DMS79 treated with DMSO at 0.1 percent for 48 hours (cell line): ENCODE data around the gene AK4.
"Not testable (repeated sequence)": the region's sequence is repeated elsewhere in the genome, so short reads cannot be mapped to it uniquely, and the experiment has no call there.

Experiments
- DNase-seq: peaks from one replicate; lab custom pipeline; 2025; lab: John Stamatoyannopoulos, UW

Gene AK4

DNA sequence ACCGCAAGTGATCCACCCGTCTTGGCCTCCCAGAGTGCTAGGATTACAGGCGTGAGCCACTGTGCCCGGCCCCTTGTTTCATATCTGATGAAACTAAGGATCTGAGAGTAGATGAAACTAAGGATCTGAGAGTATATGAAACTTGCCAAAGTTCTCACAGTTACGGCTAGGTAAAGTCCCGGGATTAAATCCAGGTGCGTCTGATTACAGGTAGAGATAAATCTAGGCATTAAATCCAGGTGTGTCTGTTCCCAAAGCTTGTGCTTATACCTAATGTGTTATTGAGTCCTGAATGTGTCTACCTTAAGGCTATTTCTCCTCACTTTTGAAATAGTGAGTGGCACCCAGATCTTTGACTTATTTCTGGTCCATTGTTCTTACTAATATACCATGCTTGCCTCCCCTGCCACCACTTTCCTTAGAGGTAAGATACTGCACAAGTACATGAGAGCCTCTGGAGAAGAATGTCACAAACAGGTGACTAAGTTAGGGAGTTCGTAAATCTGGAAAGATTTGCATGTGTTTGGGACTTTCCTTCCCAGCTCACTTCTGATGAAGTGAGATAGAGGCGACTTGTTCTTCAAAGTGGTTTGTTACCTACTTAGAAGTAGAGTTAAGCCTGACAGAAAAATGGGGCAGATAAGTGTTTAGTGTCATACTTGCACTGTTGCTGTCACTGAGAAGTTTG is 66.5 kb downstream of the AK4 start:
- DNase-seq: no peak

DNA sequence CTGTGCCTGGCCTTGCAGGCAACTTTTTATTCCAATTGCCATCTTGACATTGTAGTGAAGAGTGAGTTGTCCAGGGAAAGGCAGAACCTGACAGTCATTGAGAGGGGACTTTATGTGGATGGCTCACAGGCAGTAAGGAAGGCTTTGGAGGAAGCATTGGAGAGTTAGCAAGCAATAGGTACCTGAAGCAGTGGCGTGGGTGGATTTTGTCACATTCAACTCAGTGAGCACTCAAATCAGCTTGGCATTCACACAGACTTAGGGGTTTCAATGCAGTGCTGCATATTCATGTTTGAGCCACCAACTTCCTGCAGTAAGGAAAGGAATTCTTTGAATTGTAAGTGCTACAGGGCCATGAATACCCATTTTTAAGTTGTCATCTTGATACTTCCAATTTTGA is 69.0 kb downstream of the AK4 start:
- DNase-seq: no peak

- DNase-seq: no peak
Measured at GRCh38 chr1:65221638-65222339, 73.8 kb downstream of the AK4 start.

DNA sequence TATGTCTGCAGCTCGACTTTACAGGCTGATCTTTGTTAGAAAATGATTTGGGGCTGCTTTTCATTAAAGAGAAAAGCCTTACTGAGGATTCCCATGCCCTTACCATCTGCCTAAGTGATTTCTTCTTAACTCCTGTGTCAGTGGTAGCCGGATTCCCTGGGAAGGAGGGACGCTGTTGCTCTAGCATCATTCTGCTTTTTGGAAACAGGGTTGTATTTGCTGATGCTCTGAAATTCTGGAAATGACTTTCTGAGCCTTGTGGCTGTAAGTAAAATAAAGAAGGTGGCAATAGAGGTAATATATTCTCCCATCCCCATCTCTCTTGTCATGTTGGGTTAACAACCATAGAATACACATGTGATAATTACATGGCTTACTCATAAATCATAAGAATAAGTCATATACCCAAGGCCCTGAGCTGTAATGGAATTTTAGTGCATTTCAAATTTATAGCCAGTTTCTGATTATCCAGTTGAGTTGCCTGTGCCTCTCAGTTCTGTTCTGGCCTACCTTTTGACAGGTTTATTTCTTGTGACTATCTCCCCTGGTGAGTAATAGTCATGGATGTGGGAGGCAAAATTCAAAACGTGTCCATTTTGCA is 74.4 kb downstream of the AK4 start:
- no peak for DNase-seq

- no peak for DNase-seq
Measured at GRCh38 chr1:65224681-65225091, 76.7 kb downstream of the AK4 start.

DNA sequence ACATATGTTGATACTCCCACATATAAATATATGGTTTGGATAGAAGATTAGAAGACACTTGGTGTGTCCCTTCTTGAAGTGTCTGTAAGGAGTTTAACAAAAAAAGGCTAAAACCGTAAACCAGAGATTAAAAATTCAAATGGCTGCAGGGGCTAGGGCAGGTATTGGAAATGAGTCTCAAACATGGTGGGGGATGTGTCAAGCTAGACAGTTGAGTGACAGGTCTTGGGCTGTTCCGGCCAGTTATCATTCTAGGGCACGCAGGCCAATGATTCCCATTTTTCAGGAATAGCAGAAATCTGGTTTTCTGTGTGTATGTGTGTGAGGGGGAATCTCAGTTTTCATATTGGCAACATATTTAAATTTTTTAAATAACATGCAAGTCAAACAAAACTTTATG is 77.2 kb downstream of the AK4 start:
- no peak for DNase-seq

DNA sequence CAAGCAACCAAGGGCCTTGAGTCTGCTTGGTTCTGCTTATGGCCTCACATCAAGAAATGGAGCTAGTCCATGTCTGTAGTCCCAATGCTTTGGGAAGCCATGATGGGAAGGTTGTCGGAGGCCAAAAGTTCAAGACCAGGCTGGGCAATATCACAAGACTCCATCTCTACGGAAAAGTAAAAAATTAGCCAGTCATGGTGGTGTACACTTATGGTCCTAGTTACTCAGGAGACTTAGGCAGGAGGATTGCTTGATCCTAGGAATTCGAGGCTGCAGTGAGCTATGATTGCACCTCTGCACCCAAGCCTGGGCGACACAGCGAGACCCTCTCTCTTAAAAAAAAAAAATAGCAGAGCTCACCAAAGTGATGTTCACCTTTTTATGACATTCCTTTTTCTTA is 81.2 kb downstream of the AK4 start:
- DNase-seq: no peak

- no peak for DNase-seq
Measured at GRCh38 chr1:65229754-65230339, 81.8 kb downstream of the AK4 start.

GRCh38 chr1:65230731-65231481 is 82.9 kb downstream of the AK4 start:
- DNase-seq: no peak

DNA sequence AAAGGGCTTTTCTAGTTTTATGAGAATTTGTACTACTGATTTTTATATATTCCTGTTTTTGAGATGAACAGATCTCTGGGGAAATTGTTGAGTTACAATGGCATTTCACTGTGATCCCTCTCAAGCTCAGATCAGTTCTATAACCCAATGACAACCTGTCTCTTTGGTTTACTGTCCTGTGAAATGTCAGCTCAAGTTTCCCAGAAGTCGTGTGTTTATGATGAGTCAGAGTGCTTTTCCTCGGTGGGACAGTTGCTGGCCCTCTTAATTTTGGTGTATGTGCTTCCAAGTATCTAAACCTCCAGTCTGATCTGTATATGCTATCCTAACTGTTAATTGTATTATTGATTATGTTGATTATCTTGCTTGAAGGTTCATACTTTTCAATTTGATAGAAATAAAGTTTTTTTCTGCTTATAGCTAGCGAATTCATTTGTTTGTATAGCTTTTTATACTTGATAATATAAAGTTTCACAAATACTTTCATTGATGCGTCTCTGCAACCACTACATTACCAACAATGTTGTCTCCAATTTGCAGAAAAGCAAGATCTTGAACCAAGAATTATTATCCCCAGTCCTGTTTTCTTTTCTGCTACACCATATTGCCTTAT is 83.8 kb downstream of the AK4 start:
- no peak for DNase-seq

GRCh38 chr1:65232461-65232990 is 84.5 kb downstream of the AK4 start:
- no peak for DNase-seq

DNA sequence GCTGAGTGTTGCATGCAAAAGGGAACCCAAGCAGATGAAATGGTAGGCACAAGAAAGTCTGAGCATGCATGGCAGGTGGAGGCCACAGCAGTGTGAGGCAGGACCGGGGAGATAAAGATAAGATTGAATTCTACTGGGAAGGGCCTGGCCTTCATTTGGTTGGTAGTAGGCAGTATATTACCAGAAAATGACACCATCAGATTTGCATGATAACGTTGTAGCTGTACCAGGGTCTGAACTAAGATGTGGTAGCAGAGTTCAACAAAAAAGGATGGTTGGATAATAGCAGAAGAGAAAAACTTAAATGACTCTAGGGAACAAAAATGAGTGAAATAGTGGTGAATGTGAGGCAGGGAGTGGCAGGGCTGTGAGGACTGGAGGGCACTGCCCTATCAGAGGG is 85.8 kb downstream of the AK4 start:
- no peak for DNase-seq

GRCh38 chr1:65235867-65236805 is 88.1 kb downstream of the AK4 start:
- DNase-seq: peak; percentile 24

GRCh38 chr1:65237088-65237487 is 89.1 kb downstream of the AK4 start:
- not testable (repeated sequence) for DNase-seq

GRCh38 chr1:65237503-65237902 is 89.5 kb downstream of the AK4 start:
- DNase-seq: no peak

DNA sequence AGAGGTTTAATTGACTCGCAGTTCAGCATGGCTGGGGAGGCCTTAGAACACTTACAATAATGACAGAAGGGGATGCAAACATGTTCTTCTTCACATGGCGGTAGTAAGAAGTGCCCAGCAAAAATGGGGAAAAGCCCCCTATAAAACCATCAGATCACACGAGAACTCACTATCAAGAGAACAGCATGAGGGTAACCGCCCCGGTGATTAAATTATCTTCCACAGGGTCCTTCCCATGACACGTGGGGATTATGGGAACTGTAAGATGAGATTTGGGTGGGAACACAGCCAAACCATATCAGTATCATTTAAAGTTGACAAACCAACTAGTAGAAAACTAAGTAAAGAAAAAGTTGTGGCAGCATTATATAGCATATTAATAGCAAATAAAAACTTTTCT is 90.0 kb downstream of the AK4 start:
- DNase-seq: no peak

DNA sequence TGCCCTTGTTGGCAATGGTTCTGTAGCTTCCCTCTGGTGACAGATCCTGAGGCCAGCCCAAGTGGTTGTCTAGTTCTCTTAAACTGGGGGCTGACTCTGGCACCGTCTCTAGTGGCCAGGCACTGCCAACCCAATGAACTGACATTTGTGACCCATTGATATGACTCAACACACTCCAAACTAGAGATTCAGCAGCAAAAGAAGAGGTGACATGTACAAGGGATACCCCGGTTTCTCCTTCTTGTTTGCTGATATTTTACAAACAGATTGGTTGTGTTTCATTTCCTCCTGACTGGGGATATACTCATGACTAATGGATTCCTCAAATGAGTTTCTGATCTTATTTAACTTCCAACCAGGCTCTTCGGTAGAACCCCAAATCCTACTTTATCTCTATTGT is 95.5 kb downstream of the AK4 start:
- no peak for DNase-seq

DNA sequence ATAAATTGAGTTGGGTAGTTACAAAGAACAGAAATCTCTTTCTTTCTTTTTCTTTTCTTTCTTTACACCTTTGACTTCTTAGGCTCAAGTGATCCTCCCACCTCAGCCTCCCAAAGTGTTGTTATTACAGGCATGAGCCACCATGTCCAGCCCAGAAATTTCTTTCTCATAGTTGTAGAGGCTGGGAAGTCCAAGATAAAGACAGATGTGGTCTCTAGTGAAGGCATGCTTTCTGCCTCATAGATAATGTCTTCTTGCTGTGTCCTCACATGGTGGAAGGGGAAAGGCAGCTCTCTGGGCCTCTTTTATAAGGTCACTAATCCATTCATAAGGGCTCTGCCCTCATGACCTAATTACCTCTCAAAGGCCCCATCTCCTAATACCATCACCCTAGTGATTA is 97.3 kb downstream of the AK4 start:
- DNase-seq: no peak

GRCh38 chr1:65247419-65248359 is 99.7 kb downstream of the AK4 start:
- DNase-seq: no peak
